Endothelial cell of hepatic sinusoid (primary cell): ENCODE measurements around the gene DBNL.

Experiments used
- in situ Hi-C: cut with HindIII; loops from 2 replicates; pipeline ENCODE4 v1.10.0; 2017; ENCODE audit warnings: low sequenced_read_pairs

Gene DBNL

DNA sequence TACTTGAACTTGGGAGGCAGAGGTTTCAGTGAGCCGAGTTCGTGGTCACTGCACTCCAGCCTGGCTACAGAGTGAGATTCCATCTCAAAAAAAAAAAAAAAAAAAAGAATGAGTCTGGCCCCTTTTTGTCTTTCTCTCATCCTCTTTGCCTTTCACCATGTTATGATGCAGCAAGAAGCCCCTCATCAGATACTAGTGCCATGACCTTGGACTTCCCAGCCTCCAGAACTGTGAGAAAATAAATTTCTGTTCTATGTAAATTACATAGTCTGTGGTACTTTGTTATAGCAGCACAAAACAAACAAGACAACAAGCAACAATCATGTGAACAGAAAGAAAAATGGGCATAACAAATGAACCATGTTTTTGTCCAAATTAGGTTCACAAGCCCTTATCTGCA lies 2.3 kb upstream of the DBNL start:
- in situ Hi-C loops: no loop called here

DNA sequence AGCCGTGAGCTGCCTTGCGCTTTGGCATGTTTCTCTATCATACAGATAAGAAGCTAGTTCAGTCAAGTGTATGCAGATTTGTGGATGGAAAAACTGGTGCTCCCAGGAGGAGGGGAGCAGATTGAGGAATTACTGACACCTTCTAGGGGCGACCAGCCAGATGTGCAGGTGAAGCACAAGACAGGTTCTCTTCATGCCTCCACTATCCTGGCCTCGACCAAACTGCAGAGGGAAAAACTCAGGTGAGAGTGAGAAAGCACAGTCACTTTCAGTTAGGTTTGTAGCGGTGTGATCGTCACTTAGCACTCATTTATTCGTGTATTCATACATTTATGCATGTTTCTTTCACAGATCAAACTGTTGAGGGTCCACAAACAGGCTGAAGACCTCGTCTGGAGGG lies 600 bp upstream of the DBNL start:
- in situ Hi-C loops: no loop called here

DNA sequence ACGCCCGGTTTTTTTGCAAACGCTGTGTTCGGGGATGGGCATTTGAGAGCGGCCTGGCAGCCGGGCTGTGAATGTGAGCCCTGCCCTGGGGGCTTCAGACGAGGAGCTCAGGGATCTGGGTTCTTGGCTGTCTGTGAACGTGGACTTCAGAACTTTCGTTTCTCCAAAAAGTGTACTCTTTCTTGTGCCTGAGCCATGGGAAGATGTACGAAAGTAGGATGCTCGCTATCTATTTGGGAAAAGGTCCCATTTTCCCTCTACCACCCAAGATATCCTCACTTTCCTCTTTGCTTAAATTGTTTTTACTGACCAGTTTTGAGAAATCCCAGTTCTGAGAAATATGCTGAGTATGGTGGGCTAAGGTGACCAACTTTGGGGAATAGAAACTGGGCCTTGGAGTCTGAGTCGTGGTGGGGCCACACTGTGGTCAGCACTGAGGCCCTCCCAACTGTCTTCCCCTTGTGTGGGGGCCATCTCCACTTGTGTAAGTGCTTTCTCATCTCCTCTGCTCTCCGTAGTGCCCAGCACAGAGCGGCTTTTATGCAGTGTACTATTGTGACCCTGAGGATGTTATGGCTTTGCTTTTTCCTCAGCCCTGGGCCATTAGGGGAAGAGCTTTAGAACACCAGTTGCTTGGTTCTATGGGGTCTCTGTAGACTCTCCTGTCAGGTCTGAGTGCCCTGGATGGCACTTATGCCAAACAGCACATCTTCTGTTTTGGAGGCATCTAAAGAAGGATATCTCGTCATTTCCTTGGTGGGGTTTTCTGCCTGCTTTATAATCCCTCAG lies 918 bp downstream of the DBNL start:
- in situ Hi-C loops: no loop called here

DNA sequence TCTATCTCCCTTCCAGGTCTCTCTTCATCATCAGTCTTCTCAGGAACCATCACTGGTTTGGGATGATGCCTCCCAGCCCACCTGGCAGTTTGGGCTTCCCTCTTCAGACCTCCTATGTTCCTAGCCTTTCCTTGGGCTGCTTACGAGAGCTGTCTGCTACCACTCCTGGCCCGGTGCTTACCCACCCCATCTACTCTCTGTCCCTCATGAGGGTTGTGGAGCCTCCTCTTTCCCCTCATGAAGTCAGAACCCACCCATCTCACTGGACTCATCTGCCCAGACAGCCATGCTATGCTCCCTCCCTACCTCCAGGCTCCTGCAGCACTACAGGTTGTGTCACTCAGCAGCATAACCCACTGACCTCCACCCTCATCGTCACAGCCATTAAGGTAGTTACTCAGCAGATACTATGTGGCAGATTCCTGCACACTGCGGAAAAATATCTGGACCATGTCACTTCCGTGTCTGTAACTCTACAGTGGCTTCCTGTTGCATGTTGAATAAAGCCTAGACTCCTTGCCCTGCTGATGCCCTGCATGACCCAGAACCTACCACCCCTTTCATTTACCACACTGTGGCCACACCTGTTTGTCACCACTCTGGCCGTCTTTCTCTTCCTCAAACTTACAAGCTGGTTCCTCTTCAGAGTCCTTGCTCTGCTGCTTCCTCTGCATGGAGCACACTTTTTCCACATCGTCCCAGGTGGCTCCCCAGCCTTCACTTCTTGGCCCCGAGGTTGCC lies 2.0 kb downstream of the DBNL start:
- in situ Hi-C loops: no loop called here

DNA sequence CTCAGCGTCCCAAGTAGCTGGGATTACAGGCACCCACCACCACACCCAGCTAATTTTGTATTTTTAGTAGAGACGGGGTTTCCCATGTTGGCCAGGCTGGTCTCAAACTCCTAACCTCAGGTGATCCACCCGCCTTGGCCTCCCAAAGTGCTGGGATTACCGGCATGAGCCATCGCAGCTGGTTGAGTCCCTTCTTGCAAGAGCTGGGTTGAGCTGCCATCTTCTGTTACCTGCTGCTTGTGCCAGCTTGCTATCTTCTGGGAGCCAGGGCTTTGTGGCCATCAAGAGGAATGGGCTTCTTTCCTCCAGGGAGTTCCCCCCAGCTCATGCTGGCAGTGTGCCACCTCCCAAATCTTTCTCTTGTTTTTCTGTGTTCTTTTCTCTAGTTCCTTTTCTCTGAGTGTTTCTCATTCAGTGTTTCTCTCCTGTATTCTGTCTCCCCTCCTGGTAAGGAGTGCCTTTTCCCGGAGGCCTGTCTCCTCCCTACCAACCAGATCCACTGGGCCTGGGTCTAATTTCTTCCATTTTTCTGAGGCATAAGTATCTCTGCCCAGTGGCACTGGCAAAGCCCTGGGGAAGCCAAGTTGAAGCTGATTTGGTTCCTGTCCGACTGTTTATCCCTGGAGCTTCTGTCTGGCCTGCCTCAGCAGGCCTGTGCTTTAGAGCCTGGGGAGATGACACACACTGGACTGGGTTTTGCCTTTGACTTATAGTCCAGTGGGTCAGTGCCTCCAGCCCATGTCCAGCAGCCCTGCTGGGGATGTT lies 3.7 kb downstream of the DBNL start:
- in situ Hi-C loops: no loop called here

DNA sequence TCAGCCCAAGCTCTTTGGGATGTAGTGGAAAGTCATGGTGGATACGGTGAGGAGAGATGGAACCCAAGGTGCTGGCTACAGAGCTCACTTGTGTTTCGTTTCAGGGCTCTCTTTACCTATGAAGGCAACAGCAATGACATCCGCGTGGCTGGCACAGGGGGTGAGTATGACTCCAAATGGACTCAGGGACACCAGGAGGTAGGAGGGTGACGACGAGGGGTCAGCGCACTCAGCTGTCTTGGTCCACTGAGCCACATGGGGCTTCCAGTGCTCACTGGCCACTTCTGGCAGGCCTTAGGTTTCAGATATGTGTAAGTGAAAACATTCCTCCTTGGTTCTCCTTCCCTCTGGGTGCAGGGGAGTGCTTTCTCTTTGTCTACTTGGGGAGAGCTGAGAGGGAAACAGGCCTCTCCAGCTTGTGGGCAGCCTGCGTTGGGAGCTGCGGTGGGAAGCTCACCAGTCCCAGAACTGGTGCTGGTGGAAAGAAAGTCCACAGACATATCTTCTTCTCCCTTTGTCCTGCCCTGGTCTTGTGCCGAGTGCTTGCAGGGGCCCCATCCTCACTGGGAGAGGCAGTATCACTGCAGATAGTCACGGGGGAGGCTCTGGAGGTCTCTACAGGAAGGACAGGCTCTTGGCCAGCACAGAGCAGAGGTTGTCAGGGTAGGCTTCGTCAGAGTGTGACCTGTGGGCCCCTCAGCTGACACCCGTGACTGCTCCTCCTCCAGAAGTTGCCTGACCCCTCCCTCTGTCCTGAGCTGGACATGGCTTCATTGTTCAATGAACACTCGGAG lies 5.8 kb downstream of the DBNL start:
- in situ Hi-C loops: no loop called here

DNA sequence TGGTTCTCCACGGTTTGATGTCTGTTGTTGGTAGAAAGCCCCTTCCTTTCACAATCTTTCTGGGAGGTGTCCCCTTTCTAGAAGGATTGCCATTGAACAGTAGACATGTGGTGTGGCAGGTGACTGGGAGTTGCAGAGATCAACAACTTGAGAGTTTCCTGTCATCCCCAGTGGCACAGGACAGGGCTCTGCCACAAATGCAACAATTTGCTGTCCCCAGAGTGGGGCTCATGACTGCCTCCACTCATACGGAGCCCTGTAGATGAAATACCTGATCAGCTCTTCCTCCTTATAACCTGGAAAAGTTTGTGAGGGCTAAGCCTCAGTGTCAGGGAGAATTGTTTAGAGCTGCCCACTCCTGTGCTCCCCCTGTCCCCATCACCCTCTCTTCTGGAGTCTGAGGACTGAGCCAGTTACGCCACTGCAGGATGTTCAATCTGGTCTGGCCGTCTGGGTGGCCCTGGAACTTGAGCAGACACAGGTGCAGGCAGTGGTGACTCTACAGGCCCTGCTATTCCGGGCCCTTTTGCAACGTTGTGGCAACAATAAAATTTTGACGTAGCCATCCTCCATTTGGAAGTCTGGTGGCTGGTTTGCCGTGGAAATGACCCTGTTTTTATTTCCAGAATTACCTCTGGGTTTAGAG lies 6.5 kb downstream of the DBNL start:
- in situ Hi-C loops: no loop called here

DNA sequence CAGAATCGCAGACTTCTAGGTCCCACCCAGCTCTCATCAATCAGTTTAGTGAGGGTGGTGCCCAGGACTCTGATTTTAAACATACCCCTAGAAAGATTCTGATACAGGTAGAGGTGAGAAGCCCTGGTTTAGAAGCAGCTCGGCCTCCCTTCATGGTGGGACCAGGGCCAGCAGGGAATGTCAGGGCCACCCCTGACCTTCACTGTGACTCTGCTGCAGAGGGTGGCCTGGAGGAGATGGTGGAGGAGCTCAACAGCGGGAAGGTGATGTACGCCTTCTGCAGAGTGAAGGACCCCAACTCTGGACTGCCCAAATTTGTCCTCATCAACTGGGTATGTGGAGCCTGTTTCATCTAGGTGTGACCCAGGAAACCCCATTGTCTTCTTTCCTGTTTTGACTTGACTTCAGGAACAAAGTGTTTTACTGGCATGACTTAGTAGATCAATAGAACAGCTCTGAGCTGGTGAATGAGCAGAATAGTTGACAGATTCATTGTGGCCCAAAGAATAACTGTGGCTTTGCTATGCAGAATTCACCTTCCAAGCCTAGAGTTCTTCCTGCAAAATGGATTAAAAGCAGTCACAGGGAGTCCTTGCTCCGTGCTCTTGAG lies 7.2 kb downstream of the DBNL start:
- in situ Hi-C loops: no loop called here

DNA sequence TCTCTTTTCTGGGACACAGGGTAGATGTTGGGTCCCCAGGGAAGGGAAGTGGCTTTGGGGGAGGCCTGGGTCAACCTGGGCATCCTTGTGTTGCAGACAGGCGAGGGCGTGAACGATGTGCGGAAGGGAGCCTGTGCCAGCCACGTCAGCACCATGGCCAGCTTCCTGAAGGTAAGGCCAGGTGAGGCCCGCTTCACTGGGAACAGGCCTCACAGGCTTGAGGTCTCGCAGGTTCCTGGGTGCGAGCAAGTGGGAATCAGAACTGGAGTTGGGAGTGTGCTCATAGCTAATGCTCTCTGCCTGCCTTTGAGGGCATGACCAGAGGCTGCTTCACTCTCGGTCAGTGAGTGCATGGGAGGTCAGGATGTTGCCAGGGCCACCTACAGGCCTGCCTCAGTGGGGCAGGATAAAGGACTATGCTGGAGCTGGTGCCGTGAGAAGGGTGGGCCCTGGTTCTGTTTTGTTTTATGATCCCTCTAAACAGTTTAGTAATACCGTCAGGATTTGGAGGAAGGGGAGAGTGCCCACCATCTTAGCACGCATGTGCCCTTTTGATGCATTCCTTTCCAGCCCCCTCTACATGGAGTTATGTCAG lies 8.4 kb downstream of the DBNL start:
- in situ Hi-C loops: no loop called here

DNA sequence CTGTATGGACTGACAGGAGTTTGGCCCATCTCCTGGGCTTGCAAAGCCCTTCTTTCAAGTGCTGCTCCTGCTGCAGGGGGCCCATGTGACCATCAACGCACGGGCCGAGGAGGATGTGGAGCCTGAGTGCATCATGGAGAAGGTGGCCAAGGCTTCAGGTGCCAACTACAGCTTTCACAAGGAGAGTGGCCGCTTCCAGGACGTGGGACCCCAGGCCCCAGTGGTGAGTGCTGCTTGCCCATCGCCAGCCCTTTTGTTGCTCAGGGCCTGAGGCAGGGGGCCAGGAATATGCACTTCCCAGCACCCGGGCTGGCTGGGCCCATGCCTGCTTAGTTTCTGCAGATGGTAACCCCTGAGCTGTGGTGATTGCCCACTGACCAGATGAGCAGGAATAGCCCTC lies 12.2 kb downstream of the DBNL start:
- in situ Hi-C loops: no loop called here

DNA sequence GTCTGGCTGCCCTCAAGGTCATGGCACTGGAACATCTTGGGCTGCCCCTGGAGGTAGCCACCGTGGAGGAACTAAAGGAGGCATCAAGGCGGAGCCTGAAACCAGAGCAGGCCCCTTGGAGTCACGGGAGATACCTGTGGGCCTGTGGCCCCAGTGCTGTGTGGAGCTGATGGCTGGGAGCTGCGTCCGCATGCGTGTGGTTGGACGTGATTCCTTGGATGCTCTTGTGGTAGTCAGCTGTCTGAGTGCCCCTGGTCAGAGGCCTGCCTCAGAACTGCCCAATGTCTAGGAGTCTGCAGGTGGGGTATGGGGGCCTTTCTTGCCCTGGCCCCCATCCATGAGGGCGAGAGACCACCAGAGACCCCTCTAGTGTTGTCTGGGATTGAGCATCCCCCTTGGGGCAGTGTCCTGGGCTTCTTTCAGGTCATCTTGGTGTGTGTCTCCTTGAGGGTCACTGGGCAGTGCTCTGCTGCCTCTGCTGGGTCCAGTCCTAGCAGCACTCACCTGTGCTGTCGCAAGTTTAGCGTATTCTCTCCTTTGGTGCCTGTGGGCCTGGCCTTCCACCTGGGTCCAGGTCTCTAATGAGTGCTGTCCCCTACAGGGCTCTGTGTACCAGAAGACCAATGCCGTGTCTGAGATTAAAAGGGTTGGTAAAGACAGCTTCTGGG lies 12.8 kb downstream of the DBNL start:
- in situ Hi-C loops: no loop called here

DNA sequence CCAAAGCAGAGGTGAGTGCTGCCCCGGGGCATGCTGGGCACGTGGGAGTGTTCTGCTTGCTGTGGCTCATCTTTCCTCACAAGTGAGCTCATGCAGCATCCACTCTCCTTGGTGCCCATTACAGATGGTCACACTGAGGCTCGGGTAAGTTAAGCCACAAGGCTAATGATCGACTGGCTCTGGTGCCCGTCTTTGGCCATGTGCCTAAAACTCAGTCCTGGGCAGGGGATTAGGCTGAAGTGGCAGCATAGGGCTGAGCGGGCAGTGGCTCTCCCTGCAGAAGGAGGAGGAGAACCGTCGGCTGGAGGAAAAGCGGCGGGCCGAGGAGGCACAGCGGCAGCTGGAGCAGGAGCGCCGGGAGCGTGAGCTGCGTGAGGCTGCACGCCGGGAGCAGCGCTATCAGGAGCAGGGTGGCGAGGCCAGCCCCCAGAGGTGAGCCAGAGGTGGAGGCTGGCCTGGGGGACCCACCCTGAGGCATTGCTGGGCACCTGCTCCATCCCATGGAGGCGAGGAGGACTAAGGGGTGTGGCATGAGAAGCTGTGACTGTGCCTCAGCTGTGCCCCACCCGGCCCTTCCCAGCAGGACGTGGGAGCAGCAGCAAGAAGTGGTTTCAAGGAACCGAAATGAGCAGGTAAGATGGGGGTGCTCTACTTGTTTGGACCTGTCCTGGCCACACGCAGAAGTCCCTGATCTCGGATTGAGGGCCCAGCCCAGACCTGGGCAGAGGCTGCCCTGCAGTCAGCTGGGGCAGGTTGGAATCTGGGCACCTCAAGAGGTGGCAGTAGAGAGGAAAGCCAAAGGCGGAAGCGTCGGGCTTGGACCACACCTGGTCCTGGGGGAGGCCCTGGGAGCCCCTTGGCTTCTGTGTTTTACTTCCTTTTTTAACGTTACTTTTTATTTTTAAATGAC lies 13.6 kb downstream of the DBNL start:
- in situ Hi-C loops: no loop called here

DNA sequence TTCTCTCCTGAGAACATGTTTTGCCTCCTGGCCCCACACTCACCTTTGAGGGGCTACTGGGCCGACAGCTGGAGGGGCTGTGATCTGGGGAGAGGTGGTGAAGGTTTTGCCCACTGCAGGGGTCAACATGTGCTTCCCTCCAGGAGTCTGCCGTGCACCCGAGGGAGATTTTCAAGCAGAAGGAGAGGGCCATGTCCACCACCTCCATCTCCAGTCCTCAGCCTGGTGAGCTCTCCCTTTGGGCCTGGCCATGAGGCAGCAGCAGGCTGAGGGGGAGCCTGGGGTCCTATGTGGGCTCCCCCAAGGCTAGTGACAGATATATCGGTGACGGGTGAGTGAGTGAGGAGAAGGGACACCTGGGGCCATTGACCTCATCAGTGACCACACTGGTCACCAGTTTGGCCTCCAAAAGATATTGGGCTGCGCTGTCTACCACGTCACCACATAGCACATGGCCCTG lies 14.3 kb downstream of the DBNL start:
- in situ Hi-C loops: no loop called here

DNA sequence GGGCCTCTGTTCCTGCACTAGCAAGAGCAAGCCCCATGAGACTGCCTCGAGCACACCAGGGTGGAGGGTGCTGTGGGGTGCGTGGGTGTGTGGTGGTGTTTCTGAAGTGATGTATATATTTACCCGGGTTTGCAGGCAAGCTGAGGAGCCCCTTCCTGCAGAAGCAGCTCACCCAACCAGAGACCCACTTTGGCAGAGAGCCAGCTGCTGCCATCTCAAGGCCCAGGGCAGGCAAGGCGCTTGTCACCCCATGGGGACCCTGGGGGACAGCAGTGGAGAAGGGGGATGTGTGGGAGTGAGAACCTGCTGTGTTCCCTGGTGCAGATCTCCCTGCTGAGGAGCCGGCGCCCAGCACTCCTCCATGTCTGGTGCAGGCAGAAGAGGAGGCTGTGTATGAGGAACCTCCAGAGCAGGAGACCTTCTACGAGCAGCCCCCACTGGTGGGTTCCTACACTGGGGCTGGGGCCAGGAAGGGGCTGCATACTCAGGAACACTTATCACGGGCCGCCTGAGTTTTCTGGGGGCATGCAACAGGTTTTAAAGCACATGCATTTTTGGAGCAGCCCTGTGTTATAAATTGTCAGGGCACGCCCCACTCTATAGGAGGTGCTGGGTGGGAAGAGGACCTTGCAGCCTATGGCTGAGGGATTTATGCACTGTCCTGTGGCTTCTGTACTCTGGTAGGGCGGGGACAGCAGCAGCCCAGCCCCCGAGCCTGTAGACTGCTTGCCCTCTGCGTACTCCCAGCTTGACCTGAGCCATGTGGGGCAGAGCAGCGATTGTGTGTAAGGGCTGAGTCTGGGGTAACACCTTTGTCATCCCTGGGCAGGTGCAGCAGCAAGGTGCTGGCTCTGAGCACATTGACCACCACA lies 15.0 kb downstream of the DBNL start:
- in situ Hi-C loops: loop anchor here (5.0 kb wide), 2 partner anchors 63 to 148 kb away; partner anchors contain the start of gene POLD2

DNA sequence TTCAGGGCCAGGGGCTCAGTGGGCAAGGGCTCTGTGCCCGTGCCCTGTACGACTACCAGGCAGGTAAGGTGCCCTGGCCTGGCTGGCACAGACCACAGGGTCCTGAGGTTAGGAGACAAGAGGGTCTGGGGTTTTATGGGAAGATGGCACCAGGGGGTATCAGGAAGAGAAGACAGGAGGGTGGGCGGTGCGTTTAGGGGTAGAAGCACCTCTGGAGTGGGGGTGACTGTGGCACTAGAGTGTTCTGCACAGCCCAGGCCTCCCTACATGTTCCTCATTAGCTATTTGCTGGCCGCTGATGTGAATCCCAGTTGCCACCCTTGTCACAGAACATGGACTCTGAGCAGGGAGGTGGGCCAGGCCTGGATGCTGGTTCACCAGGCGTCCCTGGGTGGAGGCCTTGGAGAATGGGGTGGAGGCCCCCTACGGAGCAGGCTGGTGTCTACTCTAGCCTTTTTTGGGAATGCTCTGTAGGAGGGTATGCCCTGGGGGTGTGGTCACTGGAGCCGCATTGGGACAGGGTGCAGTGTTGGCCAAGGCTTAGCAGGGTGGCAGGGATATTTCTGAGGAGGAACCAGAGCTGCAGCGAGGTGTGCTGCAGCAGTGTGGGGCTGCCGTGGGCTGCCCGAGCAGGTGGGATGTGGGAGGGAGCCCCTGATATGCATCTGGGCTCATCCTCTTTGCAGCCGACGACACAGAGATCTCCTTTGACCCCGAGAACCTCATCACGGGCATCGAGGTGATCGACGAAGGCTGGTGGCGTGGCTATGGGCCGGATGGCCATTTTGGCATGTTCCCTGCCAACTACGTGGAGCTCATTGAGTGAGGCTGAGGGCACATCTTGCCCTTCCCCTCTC lies 15.8 kb downstream of the DBNL start:
- in situ Hi-C loops: loop anchor here (5.0 kb wide), 2 partner anchors 62 to 147 kb away; partner anchors contain the start of gene POLD2
